NCI-H524 treated with DMSO at 0.1 percent for 48 hours (cell line): ENCODE results near the gene OR10A2.
"Not testable (repeated sequence)": the region's sequence is repeated elsewhere in the genome, so short reads cannot be mapped to it uniquely, and the experiment has no call there.

Experiments
- DNase-seq: peaks from one replicate; lab custom pipeline; 2025; lab: John Stamatoyannopoulos, UW

The OR10A2 gene, protein sequence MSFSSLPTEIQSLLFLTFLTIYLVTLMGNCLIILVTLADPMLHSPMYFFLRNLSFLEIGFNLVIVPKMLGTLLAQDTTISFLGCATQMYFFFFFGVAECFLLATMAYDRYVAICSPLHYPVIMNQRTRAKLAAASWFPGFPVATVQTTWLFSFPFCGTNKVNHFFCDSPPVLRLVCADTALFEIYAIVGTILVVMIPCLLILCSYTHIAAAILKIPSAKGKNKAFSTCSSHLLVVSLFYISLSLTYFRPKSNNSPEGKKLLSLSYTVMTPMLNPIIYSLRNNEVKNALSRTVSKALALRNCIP

DNA sequence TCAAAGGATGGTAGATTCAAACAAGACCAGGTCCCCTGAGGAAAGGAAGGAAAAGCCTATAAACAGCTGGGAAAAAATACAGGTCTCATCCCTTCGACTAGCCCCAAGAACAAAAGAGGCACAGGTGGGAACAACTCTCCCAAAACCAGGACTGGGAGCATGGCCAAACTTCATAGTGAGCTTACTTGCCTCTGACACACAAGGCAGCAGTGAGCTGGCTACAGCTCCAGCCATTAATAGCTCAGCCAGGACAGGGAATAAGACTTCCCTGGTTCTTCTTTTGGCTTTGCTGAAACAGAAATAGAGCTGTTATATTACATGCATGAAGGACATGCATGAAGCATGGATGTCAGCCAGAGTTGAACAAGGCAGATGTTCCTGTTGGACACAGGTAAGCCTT, at the start of gene OR10A2:
TSS of gene OR10A2 (plus strand) at position 97 of the 400 bp plus-strand sequence. CDS start 6,698 bp downstream, outside the sequence.
- DNase-seq, result no peak

DNA sequence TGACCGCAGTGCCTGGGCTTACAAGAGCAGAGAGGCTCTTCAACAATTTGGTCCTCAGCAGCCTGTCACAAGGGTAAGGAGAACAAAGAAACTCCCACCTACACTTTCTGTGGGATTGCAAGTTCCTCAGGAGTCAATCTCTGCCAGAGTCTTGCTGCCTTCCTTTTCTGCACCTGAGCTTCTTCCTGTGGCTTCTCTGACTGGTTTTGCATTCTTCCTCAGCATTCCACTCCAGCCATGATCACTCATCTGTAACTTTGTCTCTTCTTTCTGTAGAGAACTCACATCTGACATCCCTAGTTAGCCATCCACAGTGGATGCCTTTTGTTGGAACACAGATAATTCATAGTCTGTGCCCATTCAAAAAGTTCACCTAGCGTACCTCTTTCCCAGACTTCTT, 49.2 kb upstream of the OR10A2 start:
- no peak for DNase-seq

DNA sequence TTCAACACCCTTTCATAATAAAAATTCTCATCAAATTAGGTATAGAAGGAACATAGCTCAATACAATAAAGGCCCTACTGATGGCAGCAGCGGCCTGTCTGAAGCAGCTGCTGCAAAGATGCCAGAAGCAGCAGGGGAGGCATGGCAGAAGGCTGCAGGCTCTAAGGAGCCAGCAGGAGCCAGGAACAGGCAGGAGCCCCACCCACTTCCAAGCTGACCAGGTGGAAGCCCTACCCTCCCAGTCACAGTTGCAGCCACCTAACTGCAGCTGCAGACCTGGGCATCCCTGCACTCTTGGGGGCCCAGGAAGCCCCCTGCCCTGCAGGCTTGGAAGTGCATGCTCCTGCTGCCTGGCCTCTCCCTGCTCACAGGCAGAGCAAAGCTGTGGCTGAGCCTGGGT, 45.2 kb upstream of the OR10A2 start:
- no peak for DNase-seq

DNA sequence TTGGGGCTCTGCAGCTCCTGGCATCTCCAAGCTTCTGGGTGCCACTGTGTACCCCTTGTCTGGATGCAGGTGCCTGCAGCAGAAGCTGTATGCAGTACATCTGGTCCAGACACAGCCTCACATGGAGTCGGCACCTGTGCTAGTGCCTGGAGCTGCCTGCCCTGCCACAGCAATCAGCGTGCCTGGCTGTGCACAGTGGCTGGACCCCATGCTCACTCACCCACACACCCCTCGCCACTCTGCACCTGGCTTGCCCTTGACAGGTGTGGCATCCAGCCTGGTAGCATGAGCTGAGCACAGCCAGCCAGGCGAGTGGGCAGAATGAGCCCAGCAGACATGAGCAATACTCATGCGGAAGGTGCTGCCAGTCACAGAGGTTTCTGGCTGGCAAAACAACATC, 43.9 kb upstream of the OR10A2 start:
- no peak for DNase-seq

DNA sequence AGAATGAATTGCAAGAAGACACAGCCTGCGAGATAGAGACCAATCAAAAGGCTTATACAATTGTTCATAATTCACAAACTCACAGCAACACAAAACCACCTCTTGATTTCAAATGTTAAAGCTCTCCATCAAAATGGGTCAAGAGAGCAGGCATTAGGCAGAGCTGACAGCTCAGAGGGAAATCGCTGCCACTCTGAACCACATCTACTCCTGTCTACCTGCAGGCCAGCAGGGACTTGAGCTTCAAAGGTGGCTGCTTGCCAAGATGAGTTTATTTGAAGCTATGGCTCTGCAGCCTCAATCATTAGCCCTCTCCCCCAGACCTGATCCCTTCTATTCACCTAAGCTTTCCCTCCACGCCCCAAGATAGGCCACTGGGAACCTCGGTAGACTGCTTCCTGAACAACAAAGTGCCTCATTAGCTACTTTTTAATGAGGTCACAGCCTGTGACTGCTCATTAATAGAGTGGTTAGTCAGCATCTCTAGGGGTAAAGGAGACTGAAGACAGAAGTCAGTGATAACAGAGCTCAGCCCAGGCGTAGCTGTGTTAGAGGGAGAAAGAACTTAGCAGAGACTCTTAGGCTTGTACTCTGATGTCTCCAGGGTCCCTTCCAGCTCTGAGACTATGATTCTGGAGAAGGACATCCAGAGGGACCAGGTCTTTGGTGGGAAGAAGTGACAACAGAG, 38.6 kb upstream of the OR10A2 start:
- no peak for DNase-seq

DNA sequence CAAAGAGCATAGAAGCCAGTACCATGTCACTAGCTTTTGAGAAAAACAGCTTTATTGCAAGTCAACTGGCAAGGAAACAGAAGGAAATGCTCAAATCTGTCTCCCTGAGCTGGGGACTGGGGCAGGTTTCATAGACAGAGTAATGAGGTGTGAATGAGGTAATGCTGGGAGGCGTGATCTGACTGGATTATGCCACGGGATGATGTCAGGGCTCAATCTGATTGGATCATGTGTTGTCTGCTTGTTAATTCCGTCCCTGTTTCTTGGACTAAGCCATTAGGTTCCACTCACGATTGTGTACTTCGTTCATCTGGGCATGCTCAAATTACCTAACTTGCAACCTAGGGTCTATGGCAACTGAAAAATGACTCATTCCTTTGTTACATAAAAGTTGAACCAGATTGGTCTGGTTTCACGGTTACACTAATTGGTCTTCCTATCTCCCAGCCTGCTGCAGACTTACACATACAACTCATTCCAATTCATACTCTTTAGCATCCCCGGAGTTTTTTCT, 37.6 kb upstream of the OR10A2 start:
- DNase-seq, result no peak

DNA sequence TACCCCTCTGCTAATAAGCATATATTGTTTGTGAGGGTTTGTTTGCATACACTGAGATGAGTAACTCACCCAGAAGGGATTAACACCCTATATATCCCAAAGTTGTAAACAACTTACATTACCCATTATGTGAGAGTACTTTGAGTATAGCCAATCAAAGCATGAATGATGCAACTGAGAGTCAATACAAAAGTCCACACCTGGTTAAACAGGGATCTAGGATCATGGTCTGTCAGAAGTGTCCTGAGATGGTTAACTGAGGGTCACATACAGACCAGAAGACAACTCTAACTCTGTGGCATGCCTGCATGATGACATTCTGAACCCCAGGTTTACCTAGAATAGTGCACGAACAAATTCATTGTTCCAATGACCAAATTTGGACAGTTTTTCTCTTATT, 34.8 kb upstream of the OR10A2 start:
- no peak for DNase-seq

DNA sequence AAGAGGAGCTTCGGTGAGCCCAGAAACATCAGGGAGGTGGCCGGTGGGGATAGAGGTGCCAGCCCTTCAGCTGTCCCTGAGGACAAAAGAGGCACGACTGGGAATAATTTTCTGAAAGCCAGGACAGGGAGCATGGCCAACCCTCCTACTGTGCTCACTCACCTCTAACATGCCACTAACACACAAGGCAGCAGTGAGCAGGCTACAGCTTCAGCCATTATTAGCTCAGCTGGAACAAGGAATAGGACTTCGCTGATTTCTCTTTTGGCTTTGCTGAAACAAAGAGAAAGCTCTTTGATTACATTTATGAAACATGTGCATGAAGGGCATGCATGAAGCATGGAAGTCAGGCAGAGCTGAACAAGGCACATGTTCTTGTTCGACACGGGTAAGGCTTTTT, 29.5 kb upstream of the OR10A2 start:
- no peak for DNase-seq

DNA sequence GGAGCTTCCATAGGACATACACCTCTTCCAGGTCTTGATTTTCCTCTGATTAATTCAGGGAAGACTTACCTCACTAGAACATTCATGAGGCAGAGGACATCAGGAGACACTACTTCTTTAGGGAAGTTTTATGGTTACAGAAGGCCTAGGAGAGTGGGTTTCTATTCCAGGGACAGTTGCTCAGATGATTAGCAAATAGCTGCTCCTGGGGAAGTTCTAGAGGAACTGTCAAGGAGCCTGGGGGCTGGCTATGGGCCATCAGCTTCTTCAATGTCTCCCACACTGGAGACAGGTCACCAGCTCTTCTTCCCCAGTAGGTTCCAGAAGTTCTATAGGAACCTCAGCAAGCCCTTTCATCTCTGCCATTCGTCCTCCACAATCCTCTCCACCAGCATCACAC, 28.8 kb upstream of the OR10A2 start:
- no peak for DNase-seq

DNA sequence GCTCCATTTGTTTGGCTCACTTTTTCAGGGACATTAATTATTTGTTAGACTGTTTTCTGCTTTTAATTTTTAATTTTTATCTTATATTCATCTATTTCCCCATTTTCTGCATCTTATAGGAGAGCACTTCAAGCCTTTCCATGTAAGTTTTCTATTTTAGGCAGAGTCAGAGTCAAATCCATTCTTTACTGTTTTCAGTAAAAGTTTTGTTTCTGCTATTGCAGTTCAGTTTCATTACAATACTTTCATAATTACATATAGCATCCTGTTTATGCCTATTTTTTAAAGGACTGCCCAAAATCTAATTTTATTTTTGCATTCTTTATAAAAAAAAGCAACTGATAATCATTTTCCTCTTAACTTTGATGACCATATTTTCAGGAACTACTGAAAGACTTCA, 21.2 kb upstream of the OR10A2 start:
- DNase-seq, result no peak

DNA sequence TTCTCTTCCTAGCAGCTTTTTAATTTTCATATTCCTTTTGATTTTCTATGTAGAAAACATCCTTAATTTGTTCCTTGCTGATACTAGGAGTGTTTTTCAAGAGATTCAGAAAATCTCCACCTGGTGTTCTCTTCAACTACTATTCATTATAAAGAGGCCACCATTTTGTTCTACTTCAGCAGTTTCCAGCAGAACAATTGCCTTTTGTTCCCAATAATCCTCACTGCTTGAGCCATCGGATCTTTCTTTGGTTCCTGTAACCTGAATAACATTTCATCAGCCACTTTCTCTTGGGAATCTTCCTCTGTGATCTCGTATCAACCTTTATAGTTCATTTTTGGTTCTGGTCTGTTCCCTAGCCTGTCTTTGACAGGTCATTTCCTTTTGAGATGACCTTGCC, 19.2 kb upstream of the OR10A2 start:
- DNase-seq, result no peak

DNA sequence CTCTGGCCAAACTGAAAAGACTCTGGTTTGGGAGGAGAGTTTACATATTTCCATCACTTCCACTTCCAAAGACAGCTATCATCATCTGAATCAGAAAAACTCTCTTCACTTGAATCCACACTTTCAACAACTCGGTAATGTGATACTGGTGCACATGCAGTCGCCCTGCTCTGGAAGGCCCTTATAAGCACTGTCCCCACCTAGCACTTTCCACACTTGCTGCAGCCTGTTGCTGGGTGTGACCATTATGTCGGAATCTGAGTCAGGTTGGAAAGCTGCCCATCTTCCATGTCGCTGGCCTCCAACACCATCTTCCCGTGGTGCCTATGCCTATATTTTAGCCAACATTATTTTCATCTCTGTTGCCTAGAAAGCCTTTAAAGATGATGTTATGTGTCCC, 18.5 kb upstream of the OR10A2 start:
- no peak for DNase-seq

DNA sequence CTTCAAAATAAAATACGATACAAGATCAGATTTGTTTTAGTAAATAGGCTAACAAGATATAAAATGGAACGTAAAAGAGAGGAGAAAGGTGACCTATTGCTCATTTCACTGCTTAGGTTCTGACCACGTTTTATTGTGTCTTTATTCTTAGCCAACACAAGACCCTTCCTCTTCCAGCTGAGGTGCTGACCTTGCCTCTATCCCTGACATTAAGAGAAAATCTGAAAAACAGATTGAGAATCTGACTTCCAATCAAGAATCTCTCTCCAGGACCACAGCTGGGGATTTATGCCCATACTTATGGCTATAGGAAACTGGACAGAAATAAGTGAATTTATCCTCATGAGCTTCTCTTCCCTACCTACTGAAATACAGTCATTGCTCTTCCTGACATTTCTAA, 17.5 kb upstream of the OR10A2 start, which contains the start of gene OR10A5:
TSS of gene OR10A5 (plus strand) at position 301 of the 400 bp plus-strand sequence. CDS start at position 301, 0 bp downstream.
- no peak for DNase-seq

DNA sequence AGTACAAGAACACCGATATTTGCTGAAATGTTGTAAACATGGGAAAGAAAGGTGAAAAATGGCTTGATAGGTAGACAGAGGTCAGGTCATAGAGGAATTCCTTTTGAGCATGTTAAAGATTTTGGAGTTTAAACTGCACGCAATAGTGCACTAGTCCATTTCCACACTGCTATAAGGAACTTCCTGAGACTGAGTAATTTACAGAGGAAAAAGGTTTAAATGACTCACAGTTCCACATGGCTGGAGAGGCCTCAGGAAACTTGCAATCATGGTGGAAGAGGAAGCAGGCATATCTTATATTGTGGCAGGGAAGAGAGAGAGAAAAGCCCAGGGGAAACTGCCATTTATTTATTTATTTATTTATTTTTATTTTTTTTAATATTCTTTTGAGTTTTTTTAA, 12.3 kb upstream of the OR10A2 start:
- no peak for DNase-seq

DNA sequence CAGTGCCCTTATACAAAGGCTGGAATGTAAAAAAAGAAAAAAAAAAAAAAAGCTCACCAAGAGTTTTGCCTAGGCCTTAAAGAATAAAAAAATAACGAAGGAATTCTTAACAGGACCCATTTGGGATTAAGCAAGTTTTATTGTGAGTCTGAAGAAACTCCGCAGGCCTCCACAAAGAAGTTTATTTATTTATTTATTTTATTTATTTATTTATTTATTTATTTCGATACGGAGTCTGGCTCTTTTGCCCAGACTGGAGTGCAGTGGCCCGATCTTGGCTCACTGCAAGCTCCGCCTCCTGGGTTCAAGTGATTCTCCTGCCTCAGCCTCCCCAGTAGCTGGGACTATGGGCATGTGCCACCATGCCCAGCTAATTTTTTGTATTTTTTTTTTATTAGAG, 8.1 kb upstream of the OR10A2 start:
- DNase-seq, result not testable (repeated sequence)

DNA sequence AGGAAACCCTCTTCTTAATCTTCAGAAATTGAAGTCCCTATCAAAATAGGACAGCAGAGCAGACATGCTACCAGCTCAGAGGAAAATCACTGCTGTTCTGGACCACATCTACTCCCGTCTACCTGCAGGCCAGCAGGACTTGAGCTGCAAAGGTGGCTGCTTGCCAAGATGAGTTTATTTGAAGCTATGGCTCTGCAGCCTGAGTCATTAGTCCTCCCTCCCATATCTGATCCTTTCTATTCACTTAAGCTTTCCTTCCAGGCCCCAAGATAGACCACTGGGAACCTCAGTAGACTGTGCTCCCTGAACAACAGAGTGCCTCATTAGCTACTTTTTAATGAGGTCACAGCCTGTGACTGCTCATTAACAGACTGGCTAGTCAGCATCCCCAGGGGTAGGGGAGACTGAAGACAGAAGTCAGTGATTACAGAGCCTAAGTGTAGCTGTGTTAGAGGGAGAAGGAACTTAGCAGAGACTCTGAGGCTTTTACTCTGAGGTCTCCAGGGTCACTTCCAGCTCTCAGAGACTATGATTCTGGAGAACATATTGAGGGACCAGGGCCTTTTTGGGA, 6.8 kb upstream of the OR10A2 start:
- no peak for DNase-seq

DNA sequence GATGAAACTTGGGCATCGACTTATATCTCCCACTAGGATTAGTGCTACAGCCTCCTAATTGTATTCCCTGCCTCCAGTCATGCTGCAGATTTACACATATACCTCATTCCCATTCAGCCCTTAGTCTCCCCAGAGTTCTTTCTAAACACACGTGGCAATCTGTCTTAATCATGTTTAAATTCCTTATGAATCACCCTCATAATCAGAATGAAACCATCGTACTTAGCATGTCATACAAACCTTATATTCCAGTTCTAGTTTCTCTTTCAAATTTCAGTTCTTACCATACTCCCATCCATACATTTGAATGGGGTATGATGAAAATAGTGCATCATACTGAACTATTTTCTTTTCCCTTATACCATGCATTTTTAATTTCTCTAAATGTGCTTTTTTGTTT, 6.0 kb upstream of the OR10A2 start:
- DNase-seq, result no peak

DNA sequence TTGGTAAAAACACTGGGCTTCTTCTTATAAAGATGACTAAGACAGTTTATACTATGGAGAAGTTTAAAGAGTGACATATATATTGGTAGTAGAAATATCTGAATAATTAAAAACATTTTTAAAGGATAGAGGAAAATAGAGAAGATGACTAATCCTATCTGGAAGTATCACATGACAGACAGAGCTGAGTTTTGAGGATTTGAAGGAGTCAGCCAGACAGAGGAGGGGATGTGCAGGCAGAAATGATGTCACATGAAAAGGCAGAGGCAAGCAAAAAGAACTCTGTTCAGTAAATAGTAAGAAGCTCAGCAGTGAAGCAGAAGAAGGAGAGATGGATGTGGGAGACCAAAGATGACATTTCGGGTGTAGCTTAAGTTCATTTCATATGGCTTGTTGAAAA, 1.6 kb downstream of the OR10A2 start:
- no peak for DNase-seq

DNA sequence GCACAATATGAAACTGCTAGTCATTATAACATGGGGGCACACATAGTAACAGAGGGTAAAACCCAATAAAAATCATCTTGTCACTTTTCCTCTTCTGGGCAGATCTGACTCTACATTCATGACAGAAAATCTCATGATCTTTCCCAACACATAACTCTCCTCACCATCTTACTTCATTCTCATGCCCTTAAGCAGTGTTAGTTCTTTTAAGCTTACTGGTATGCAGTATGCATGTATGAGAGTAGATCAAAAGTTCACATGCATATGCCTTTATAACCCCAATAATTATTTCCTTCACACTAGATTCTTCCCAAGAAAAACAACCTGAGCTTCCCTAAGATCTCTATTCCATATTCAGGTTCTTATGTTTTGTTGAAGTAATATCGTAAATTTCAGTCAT, 8.4 kb downstream of the OR10A2 start:
- DNase-seq, result no peak

DNA sequence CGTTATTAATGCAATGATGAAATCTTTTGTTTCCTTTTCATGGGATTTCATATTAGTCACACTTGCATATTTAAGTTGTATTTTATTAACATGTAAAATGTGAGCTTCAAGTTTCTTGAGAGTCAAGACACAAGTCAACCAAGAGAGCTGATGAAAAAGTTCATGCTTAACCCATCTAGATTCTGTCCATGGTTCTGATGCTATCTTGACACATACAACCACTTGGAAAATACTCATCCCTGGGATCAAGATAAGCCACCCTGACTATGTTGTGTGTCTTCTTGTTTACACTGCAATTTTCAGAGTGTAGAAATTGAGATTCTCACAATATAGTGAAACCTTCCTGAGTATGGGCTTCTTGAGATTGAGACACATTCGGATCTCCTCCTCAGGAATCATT, 12.9 kb downstream of the OR10A2 start:
- no peak for DNase-seq

DNA sequence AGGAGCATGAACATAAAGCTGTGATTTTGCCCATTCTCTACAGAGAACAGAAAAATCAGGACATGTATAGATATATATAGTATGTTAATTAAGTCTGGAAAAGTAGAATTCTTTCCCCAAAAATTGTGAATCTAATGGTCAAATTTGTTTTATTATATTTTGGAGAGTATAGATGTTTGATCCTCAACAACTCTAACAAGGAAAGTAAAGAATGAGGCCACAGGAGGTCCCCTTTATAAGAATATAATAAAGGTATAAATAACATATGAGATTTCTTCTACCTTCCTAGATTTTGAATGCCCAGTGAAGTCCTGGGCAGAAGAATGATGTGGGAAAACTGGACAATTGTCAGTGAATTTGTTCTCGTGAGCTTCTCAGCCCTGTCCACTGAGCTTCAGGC, 13.5 kb downstream of the OR10A2 start, which contains the start of gene OR10A4:
TSS of gene OR10A4 (plus strand) at position 301 of the 400 bp plus-strand sequence. CDS start at position 324, 23 bp downstream.
- no peak for DNase-seq

DNA sequence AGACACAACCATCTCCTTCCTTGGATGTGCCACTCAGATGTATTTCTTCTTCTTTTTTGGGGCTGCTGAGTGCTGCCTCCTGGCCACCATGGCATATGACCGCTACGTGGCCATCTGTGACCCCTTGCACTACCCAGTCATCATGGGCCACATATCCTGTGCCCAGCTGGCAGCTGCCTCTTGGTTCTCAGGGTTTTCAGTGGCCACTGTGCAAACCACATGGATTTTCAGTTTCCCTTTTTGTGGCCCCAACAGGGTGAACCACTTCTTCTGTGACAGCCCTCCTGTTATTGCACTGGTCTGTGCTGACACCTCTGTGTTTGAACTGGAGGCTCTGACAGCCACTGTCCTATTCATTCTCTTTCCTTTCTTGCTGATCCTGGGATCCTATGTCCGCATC, 14.1 kb downstream of the OR10A2 start:
- DNase-seq, result no peak

DNA sequence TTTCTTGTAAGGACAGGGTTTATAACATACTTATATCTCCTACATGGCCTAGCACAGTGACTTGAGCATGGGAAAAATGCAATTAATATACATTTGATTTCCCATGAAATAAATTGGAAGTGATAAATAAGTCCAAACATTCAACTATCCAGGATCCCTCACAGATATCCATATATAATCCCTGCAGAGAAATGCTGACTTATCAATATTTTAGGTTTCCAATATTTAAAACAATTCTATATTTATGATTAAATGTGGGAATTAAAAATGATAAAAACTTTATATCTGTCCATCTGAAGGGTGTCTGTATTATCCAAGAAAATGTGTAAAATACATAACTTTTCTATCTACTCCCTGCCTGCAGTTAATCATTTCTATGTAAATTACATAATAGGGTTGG, 19.9 kb downstream of the OR10A2 start:
- DNase-seq, result no peak
